Measurements from ENCODE around the gene CHD5. TPM values are rescaled to one million over a fixed set of nuclear protein-coding genes. Genes with fewer than 3 reads are reported as not detected.

The CHD5 gene
- total and polyA plus RNA-seq, 2 of the 4 experiments (the other 2 are of a cell fraction) = under 0.01 to 0.09 TPM

DNA sequence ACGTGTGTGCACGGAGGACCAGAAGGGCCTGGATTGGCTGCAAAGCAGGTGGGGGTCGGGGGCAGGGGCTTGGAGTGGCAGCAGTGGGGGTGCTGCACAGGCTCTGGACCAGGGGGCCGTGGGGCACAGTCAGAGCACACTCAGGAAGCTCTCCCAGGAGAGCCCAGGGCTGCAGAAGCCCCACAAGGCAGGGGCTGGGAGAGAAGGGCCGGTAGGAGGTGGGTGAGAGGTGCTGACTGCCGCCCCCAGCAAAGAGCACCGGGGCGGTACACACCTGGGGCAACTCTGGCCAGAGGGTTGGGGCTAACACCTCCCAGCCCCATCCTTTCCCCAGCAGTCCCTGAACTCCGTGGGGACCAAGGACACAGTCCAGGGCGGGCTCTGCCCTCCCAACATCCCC lies 13.9 kb downstream of the CHD5 start:
- Histone ChIP-seq H4K5ac (ENCODE audit: low read depth, low read length) (no peak overlapping the region), H3K4ac (ENCODE audit: low read depth, low read length) (no peak overlapping the region), H3K56ac (ENCODE audit: extremely low read depth, insufficient read depth, low read length) (no peak overlapping the region), H2AK5ac (ENCODE audit: low read depth, low read length) (no peak overlapping the region), H2BK20ac (ENCODE audit: low read depth, low read length) (no peak overlapping the region), H3K27me3 (ENCODE audit: control insufficient read depth, insufficient read depth, low read length) (peaks cover 47% of the 10 kb centered on the region; the same call in 1 of the 2 replicates), H2AK9ac (replicated peaks; ENCODE audit: low read depth, low read length, poor library complexity) (no peak overlapping the region), H3K18ac (ENCODE audit: low read depth, low read length) (no peak overlapping the region), H3K4me2 (ENCODE audit: low read depth, low read length) (no peak overlapping the region), H4K91ac (ENCODE audit: insufficient read depth, low read depth, low read length) (no peak overlapping the region), H3K79me1 (ENCODE audit: low read depth in 1 of 2, low read length in 2 of 2) (no peaks in the 10 kb centered on the region), H2BK15ac (ENCODE audit: low read depth, low read length) (no peak overlapping the region), H3K4me1 (ENCODE audit: control insufficient read depth, insufficient read depth, low read length) (no peaks in the 10 kb centered on the region), H3K9me1 (ENCODE audit: insufficient read depth, low read length) (no peaks in the 10 kb centered on the region), H2BK120ac (ENCODE audit: low read depth, low read length) (no peak overlapping the region), H3K23ac (ENCODE audit: low read depth, low read length) (no peak overlapping the region), H2BK5ac (ENCODE audit: low read depth, low read length, poor library complexity, severe bottlenecking) (no peak overlapping the region), H4K8ac (ENCODE audit: low read depth in 2 of 2, low read length in 2 of 2) (no peak overlapping the region), H4K20me1 (ENCODE audit: insufficient read depth, low read length) (no peaks in the 10 kb centered on the region), H3K36me3 (ENCODE audit: control insufficient read depth, insufficient read depth, low read length) (no peaks in the 10 kb centered on the region), H3K27ac (ENCODE audit: insufficient read depth, low read length) (no peak overlapping the region), H3K4me3 (ENCODE audit: insufficient read depth, low read depth, low read length) (no peak overlapping the region), H3K9me3 (ENCODE audit: control insufficient read depth, insufficient read depth, low read length) (no peaks in the 10 kb centered on the region), H2AFZ (replicated peaks; ENCODE audit: low read length, poor library complexity) (no peak overlapping the region), H3K9ac (ENCODE audit: low read depth, low read length) (no peak overlapping the region), H3K14ac (replicated peaks; ENCODE audit: low read depth, low read length) (no peak overlapping the region)
- POLR2A ChIA-PET (ENCODE audit: unreplicated experiment) = no interaction called here
- intact Hi-C loops (cut with micrococcal nuclease) (no loop called here), dilution Hi-C loops (cut with HindIII; ENCODE audit: low sequenced_read_pairs, unreplicated experiment) (no loop called here), in situ Hi-C loops (cut with MboI; ENCODE audit: low sequenced_read_pairs) (no loop called here)
- CTCF ChIA-PET = no interaction called here
- BruUV-seq (replicated peaks) = no TSS peak
- DNase-seq (no peak), ATAC-seq (ENCODE audit: low read depth) (no peak)
- WGBS, 2 experiments (ENCODE audit: extremely low coverage in 2 of 2, insufficient read length in 1 of 2) = 0% methylated on average over 1 of the region's 10 CpGs; no CpG with 5 or more reads in 1 of the 2 experiments
- TF ChIP-seq MXI1 (IDR thresholded peaks at IDR 0.05; ENCODE audit: borderline replicate concordance, low read depth, low read length) (no peak), RCOR1 (IDR thresholded peaks at IDR 0.05; ENCODE audit: insufficient replicate concordance, low read length) (no peak), USF2 (IDR thresholded peaks at IDR 0.05; ENCODE audit: low read depth, low read length) (no peak), ELK1 (IDR thresholded peaks at IDR 0.05; ENCODE audit: borderline replicate concordance, low read depth, low read length) (no peak), RAD21 (IDR thresholded peaks at IDR 0.05; ENCODE audit: low read length) (no peak), CHD1 (IDR thresholded peaks at IDR 0.05; ENCODE audit: low read depth, low read length) (no peak), NFE2L2 (IDR thresholded peaks at IDR 0.05; ENCODE audit: low read depth, low read length) (no peak), BHLHE40 (IDR thresholded peaks at IDR 0.05; ENCODE audit: low read depth, low read length) (no peak), RFX5 (IDR thresholded peaks at IDR 0.05; ENCODE audit: low read depth, low read length) (no peak), MAZ (IDR thresholded peaks at IDR 0.05; ENCODE audit: borderline replicate concordance, low read depth, low read length) (no peak), SMC3 (IDR thresholded peaks at IDR 0.05; ENCODE audit: low read depth, low read length) (no peak), MAFK (IDR thresholded peaks at IDR 0.05; ENCODE audit: low read depth, low read length) (no peak), CEBPB (IDR thresholded peaks at IDR 0.05; ENCODE audit: low read depth, low read length) (no peak), FOS (IDR thresholded peaks at IDR 0.05; ENCODE audit: low read depth, low read length) (no peak), POLR2A (IDR thresholded peaks at IDR 0.05; ENCODE audit: low read depth, low read length) (no peak)
- TF ChIP-seq, protein P1, sequence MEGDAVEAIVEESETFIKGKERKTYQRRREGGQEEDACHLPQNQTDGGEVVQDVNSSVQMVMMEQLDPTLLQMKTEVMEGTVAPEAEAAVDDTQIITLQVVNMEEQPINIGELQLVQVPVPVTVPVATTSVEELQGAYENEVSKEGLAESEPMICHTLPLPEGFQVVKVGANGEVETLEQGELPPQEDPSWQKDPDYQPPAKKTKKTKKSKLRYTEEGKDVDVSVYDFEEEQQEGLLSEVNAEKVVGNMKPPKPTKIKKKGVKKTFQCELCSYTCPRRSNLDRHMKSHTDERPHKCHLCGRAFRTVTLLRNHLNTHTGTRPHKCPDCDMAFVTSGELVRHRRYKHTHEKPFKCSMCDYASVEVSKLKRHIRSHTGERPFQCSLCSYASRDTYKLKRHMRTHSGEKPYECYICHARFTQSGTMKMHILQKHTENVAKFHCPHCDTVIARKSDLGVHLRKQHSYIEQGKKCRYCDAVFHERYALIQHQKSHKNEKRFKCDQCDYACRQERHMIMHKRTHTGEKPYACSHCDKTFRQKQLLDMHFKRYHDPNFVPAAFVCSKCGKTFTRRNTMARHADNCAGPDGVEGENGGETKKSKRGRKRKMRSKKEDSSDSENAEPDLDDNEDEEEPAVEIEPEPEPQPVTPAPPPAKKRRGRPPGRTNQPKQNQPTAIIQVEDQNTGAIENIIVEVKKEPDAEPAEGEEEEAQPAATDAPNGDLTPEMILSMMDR (conservative IDR thresholded peaks at IDR 0.05; ENCODE audit: low read depth, low read length) = no peak

All from IMR-90 (cell line).